ENCODE measurements around the gene FOXP1. TPM values are rescaled to one million over a fixed set of nuclear protein-coding genes. Genes with fewer than 3 reads are reported as not detected.

Gene FOXP1
- total RNA-seq, 1 experiment from 2014 or later: 24.7 TPM

DNA sequence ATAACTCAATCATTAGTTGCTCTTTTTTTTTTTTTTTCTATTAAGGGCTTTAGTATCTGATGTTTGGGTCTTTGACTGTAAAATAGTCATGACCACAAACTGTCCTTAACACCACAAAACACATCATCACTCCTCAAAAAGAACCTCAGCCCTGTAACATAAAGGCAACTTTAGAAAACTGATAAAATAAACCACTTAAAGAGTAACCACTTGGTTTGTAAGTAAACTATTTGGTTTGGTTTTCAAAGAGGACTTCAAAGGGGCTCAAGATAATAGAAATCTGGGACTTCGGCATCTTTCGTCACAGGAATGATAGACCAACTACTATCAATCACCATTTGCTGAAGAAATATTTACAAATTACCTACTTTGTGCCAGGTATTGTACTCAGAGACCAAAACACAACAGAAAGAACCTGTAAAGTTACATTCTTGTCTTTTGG, 167.8 kb downstream of the FOXP1 start:
- no peaks in the 10 kb centered on the region for H3K27me3 ChIP-seq (ENCODE audit: control insufficient read depth, insufficient read depth, low read length)
- no peak for DNase-seq
- no peak overlapping the region for H3K4me3 ChIP-seq (ENCODE audit: insufficient read depth, low read depth, low read length)
- H3K36me3 ChIP-seq (replicated peaks; ENCODE audit: control insufficient read depth, insufficient read depth, low read length): no peaks in the 10 kb centered on the region

DNA sequence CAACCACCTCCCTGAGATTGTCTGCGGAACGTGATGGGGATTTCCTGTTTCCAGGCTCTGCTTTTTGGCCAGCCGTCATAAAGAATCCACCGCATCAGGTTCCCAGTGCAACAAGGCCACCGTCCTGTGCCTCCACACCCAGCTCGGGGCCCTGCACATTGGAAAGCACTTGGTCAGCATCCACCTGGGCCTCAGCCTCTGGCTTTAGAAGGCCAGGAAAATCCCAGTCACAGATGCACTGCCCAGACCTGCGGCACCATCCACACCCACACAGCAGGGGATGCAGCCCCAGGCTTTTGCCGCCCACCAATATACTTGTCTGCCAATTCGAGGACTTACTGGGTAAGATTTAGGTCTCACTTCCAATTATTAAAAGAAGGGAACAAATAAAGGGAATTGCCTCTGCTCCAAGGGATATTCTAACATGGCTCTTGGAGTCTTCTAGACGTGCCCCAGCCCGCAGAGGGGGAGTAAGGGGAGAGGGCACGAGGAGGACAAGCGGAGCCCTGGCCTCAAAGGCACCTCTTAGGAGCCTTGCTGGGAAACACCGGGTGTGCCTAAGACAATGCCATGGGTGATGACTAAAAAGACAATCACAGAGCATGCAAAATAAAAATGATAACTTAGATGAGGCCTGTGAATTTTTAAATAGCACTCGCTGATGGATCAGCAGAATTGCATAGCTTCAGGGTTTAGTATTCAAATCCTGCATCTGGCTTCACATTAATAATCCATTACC, 169.2 kb downstream of the FOXP1 start:
- H3K4me3 ChIP-seq (ENCODE audit: insufficient read depth, low read depth, low read length): no peak overlapping the region
- no peak for DNase-seq
- H3K27me3 ChIP-seq (ENCODE audit: control insufficient read depth, insufficient read depth, low read length): no peaks in the 10 kb centered on the region
- no peaks in the 10 kb centered on the region for H3K36me3 ChIP-seq (replicated peaks; ENCODE audit: control insufficient read depth, insufficient read depth, low read length)

DNA sequence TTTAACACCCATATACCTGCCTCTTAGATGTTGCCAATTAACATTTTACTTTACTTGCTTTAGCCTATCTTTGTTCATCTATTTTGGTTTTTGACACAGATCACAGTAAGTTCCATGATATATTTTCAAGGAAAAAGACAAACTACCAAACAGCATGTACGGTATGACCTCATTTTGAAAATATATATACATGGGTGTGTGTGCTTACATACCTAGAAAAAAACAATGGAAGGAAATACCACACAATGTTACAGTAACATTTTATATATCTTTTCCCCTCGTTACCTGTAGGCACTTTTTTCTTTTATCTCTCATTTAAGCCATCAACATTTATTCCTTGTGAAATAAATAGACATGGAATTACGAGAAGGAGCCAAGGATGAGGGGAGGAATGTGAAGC, 170.0 kb downstream of the FOXP1 start:
- no peaks in the 10 kb centered on the region for H3K27me3 ChIP-seq (ENCODE audit: control insufficient read depth, insufficient read depth, low read length)
- H3K36me3 ChIP-seq (replicated peaks; ENCODE audit: control insufficient read depth, insufficient read depth, low read length): no peaks in the 10 kb centered on the region
- no peak overlapping the region for H3K4me3 ChIP-seq (ENCODE audit: insufficient read depth, low read depth, low read length)
- no peak for DNase-seq

DNA sequence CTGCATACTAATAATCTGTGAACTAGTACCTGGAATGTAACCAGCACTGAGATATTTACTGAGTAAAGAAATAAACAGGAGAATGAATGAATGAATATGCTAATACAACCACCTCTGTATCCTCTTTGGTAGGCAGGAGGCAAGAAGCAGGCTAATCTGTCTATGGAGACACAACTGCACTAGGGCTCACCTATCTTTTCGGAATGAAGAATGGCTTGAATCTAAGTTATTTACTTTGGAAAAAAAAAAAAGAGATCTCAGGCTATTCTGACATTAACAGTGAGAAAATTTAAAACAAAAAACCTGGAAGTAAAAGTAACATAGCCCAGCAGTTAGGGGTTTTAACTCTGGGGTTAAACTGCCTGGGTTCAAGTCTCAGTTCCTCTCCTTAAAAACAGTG, 174.2 kb downstream of the FOXP1 start:
- DNase-seq: no peak
- Histone ChIP-seq H3K4me3 (ENCODE audit: insufficient read depth, low read depth, low read length) (no peak overlapping the region), H3K27me3 (ENCODE audit: control insufficient read depth, insufficient read depth, low read length) (no peaks in the 10 kb centered on the region), H3K36me3 (replicated peaks; ENCODE audit: control insufficient read depth, insufficient read depth, low read length) (no peaks in the 10 kb centered on the region)

DNA sequence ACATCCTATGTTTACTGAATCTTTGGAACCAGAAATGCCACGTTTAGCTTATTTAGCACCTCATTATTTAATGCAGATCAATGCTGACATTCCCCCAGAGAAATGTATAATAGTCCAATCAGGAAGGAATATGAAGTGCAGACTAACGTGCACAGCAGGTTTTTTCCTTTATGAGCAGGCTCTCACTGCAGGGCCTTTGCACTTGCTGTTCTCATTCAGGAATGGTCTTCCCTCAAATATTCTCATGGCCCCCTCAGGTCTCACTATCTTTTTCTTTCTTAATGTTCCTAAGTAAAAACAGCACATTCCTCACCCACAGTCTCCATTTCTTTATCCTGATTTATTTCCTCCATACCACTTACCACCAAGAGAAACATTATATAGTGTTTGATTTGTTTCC, 174.6 kb downstream of the FOXP1 start:
- no peak for DNase-seq
- H3K4me3 ChIP-seq (ENCODE audit: insufficient read depth, low read depth, low read length): no peak overlapping the region
- no peaks in the 10 kb centered on the region for H3K36me3 ChIP-seq (replicated peaks; ENCODE audit: control insufficient read depth, insufficient read depth, low read length)
- H3K27me3 ChIP-seq (ENCODE audit: control insufficient read depth, insufficient read depth, low read length): no peaks in the 10 kb centered on the region

DNA sequence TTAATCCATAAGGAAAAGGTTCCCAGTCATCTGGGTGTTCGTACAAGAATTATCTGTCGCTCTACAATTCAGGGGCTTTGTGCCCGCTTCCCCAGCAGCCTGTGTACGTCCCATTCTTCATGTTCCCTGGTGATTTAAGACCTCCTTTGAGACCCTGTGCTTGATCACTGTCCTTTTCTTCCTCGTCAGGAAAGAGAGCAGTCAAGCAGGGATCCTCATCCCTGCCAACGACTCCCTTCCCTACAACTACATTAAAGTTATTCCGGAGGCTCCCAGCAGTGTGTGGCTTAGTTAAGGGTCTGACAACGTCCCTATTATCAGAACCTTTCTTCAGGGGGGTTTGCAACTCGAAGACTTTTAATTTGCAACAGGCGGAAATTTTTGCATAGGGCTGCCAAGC, 175.7 kb downstream of the FOXP1 start:
- Histone ChIP-seq H3K4me3 (ENCODE audit: insufficient read depth, low read depth, low read length) (no peak overlapping the region), H3K27me3 (ENCODE audit: control insufficient read depth, insufficient read depth, low read length) (no peaks in the 10 kb centered on the region), H3K36me3 (replicated peaks; ENCODE audit: control insufficient read depth, insufficient read depth, low read length) (no peaks in the 10 kb centered on the region)
- no peak for DNase-seq

DNA sequence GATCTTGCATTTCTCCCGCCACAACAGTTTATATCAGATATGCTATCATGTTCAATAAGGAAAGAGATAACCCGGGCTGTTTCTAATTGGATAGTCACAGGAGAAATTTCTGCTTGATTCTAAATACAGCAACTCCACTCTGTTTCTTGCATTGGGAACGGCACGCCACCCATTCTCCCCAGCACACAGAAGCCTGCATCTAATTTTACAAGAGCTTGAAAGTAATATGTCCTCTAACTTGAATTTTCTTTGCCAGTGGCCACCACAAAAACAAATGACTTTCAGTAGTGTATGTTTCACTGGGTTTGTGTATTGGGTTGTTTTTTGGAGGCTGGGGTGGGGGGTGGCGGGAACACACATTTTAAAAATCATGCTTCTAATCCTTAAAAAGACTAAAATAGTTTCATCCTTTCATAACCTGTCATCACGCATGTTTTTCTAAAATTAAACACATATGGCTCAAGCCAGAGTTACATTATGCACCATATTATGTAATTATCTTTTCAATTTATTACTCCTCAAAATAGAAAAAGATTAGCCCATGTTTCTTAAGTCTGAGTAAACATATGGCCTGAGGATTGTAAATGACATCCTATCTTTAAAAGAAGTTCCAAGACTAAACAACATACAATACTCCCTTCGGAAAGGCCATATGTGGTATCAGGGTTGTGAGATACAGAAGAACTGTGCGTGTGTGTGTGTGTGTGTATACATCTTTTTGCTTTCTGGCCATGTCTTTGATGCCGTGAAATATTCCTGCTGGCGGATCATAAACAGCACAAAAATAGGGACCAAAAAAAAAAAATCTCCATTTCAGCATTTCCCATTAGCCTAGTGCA, 176.3 kb downstream of the FOXP1 start:
- no peak for DNase-seq
- H3K36me3 ChIP-seq (replicated peaks; ENCODE audit: control insufficient read depth, insufficient read depth, low read length): no peaks in the 10 kb centered on the region
- no peak overlapping the region for H3K4me3 ChIP-seq (ENCODE audit: insufficient read depth, low read depth, low read length)
- H3K27me3 ChIP-seq (ENCODE audit: control insufficient read depth, insufficient read depth, low read length): no peaks in the 10 kb centered on the region

DNA sequence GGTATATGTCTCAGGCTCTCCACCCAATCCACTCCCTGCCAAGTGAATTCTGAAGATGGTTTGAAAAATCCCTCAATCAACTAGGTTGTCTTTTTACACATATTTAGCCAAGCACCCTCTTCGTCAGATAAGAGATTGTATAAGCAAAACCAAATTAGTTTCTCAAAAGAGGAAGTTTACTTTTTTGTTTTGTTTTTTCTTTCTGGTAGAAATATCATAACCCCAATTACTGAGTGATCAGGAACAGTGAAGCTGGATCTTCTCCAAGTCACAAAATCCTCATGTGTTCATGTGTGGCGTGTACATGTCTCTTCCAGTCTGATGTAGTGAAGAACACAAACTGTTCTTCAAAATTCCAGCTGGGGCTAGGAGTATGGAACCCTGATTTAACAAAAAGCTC, 180.6 kb downstream of the FOXP1 start:
- Histone ChIP-seq H3K4me3 (ENCODE audit: insufficient read depth, low read depth, low read length) (no peak overlapping the region), H3K36me3 (replicated peaks; ENCODE audit: control insufficient read depth, insufficient read depth, low read length) (no peaks in the 10 kb centered on the region), H3K27me3 (ENCODE audit: control insufficient read depth, insufficient read depth, low read length) (no peaks in the 10 kb centered on the region)
- no peak for DNase-seq

DNA sequence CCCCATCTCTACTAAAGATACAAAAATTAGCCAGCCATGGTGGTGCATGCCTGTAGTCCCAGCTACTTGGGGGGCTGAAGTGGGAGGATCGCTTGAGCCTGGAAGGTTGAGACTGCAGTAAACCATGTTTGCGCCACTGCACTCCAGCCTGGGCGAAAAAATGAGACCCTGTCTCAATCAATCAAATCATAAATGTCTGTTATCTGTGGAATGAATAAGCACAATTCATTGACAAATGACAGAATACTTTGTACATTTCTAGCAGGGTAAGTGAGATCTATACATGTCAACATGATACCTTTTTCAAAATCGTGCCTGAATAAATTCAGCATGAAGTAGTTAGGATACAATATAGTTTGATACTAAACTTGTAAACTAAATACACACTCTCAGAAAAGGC, 181.2 kb downstream of the FOXP1 start:
- no peak for DNase-seq
- Histone ChIP-seq H3K36me3 (replicated peaks; ENCODE audit: control insufficient read depth, insufficient read depth, low read length) (no peaks in the 10 kb centered on the region), H3K4me3 (ENCODE audit: insufficient read depth, low read depth, low read length) (no peak overlapping the region), H3K27me3 (ENCODE audit: control insufficient read depth, insufficient read depth, low read length) (no peaks in the 10 kb centered on the region)

DNA sequence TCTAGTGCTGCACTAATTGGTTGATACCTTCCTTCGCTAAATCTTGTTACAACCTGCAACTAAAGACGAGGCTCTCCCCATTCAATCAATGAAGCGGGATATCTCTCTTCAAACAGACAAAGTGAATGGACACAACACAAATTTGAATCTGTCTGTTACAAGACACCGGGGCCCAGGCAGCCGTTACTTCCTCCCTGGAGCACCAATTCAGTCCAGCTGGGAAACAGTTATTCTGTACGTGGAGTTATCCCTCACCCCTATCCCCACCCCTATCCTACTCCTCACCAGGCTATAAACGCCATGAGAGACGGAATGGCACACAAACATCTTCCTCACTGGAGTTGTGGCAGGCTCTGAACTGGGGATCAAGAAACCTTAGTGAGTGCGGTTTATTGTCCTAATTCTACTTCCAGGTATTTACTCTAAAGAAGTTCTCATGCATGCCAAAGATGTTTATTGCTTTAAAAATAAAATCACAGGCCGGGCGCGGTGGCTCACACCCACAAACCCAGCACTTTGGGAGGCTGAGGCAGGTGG, 181.8 kb downstream of the FOXP1 start:
- Histone ChIP-seq H3K4me3 (ENCODE audit: insufficient read depth, low read depth, low read length) (no peak overlapping the region), H3K36me3 (replicated peaks; ENCODE audit: control insufficient read depth, insufficient read depth, low read length) (no peaks in the 10 kb centered on the region), H3K27me3 (ENCODE audit: control insufficient read depth, insufficient read depth, low read length) (no peaks in the 10 kb centered on the region)
- DNase-seq: no peak

DNA sequence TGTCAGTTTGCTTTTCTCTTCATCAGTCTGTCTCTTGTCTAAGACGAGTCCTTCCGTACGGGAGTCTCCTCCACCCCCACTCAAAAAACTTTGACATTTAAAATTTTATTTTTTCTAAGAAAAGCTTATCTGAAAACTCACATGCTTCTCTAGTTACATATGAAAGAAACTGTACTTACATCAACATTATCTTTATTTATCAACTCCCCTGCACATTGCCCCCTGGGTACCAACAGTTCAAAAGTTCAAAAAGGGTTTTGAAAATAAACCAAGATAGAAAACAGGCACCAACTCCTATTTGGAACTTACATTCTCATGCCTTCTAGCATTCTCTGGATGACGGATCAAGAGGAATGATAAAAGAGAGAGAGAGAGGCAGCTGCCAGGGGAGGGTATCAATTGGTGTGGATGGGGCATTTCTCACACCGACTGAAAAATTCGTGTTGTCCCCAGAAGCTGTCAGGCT, 182.5 kb downstream of the FOXP1 start:
- H3K27me3 ChIP-seq (ENCODE audit: control insufficient read depth, insufficient read depth, low read length): no peaks in the 10 kb centered on the region
- no peak for DNase-seq
- H3K36me3 ChIP-seq (replicated peaks; ENCODE audit: control insufficient read depth, insufficient read depth, low read length): no peaks in the 10 kb centered on the region
- H3K4me3 ChIP-seq (ENCODE audit: insufficient read depth, low read depth, low read length): no peak overlapping the region

DNA sequence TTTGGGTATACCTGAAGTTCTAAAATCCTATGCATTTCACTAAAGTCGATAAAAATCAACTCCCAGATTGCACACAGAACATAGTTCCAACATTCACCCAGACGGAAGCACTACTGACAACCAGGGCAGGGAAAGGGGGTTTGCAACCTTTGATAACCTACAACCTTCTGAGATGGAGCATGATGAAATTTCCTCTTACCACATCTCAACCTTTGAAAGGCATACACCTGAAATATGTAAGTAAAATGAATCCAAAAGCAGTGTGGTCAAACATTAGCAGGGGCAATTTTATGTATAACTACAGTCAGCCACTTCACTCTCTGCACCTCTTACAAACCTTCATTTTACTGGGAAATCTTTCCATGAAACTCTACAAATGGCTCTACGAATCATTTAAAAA, 184.1 kb downstream of the FOXP1 start:
- Histone ChIP-seq H3K4me3 (ENCODE audit: insufficient read depth, low read depth, low read length) (no peak overlapping the region), H3K27me3 (ENCODE audit: control insufficient read depth, insufficient read depth, low read length) (no peaks in the 10 kb centered on the region), H3K36me3 (replicated peaks; ENCODE audit: control insufficient read depth, insufficient read depth, low read length) (no peaks in the 10 kb centered on the region)
- DNase-seq: no peak

DNA sequence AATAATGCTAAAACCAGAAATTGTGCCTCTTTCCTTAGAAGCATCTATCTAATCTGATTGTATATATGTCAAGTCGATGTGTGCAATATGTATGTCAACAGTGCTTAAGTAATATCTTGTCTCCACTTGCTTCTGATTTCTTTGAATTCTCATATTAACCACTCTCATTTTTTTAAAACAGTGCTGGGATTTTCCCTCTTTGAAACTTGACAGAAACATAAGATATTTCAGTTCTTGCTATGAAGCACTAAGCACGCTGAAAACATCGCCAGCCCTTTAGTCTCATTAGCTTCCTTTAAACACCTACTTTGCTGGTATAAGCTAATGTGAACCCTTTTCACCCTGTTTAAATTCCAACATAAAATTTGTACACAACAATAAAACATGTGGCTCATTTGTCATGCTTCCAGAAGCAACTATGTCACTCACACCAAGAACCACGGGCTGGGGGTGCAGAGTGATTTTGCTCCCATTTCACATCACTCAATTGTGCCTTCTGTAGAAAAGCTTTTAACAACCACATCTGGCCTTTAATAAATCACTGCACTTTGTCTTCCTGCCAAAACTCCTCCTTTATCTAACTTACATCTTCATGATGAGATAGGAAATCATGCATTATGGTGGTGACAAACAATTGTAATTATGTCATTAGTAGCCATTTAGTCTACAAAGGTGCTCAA, 185.2 kb downstream of the FOXP1 start:
- no peaks in the 10 kb centered on the region for H3K27me3 ChIP-seq (ENCODE audit: control insufficient read depth, insufficient read depth, low read length)
- H3K36me3 ChIP-seq (replicated peaks; ENCODE audit: control insufficient read depth, insufficient read depth, low read length): no peaks in the 10 kb centered on the region
- H3K4me3 ChIP-seq (ENCODE audit: insufficient read depth, low read depth, low read length): no peak overlapping the region
- DNase-seq: no peak

DNA sequence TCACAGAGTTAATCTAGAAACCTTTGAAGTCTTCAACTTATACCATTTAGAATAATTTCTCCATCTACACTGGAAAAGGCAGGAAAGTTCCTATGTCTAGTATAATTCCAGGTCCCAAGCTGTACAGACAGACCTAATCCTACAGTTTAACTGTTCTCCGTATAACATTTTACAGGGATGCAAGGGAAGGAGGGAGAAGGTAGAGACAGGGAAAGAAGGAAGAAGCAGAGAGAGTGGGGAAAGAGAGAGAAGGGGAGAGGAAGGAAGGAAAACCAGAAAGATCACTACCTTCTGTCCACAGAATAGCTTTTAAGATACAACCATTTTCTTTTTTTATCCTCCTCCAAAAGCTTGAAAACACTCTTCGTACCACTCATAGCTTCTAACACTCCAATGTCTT, 185.8 kb downstream of the FOXP1 start:
- no peak overlapping the region for H3K4me3 ChIP-seq (ENCODE audit: insufficient read depth, low read depth, low read length)
- no peak for DNase-seq
- H3K36me3 ChIP-seq (replicated peaks; ENCODE audit: control insufficient read depth, insufficient read depth, low read length): no peaks in the 10 kb centered on the region
- H3K27me3 ChIP-seq (ENCODE audit: control insufficient read depth, insufficient read depth, low read length): no peaks in the 10 kb centered on the region

All from H7 (cell line).